IPS-NIHi7 (cell line): ENCODE results near the gene ACSF2.
A peak's percentile ranks its signal among the peaks of the same experiment; 100 is the strongest.
"Not testable (repeated sequence)": the region's sequence is repeated elsewhere in the genome, so short reads cannot be mapped to it uniquely, and the experiment has no call there.

Source experiments
- DNase-seq: peaks from one replicate; pipeline ENCODE4 v3.0.0; 2012; ENCODE audit warnings: mixed read lengths; ENCODE audit errors: extremely low spot score

The ACSF2 gene

DNA sequence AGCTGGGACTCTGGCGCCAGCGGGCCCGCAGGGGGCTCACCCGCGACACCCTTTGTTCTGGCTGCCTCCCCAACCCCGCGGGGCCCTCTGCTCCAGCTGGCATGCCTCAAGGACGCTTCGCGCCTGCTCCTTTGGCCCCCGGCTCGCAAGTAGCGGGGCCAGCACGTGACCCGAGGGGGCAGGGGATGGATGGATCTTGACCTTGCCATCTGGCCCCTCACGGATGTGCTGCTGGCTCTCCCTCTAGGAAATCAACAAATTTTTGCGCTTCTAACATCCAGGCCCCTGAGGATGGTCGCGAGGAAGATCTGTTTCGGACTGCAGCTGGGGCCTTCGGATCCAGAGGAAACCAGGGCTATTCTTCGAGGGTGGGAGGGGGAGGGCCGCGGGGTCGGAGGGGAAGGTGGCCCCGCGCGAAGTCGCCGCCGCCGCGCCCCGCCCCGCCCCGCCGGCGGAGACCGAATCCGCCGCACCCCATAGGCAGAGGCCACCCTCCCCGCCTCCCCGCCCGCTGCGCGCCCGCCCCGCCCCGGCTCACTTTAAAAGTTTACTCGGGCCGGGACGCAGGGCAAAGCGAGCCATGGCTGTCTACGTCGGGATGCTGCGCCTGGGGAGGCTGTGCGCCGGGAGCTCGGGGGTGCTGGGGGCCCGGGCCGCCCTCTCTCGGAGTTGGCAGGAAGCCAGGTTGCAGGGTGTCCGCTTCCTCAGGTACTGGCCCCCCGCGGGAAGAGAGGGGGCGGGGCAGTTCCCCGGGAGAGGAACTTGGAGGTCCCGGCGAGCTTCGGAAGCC is at the start of gene ACSF2:
Gene ACSF2 (plus strand): TSS at position 537 of the 790 bp plus-strand sequence. CDS start 44 bp downstream, at position 581.
- DNase-seq, result peak; percentile 78

DNA sequence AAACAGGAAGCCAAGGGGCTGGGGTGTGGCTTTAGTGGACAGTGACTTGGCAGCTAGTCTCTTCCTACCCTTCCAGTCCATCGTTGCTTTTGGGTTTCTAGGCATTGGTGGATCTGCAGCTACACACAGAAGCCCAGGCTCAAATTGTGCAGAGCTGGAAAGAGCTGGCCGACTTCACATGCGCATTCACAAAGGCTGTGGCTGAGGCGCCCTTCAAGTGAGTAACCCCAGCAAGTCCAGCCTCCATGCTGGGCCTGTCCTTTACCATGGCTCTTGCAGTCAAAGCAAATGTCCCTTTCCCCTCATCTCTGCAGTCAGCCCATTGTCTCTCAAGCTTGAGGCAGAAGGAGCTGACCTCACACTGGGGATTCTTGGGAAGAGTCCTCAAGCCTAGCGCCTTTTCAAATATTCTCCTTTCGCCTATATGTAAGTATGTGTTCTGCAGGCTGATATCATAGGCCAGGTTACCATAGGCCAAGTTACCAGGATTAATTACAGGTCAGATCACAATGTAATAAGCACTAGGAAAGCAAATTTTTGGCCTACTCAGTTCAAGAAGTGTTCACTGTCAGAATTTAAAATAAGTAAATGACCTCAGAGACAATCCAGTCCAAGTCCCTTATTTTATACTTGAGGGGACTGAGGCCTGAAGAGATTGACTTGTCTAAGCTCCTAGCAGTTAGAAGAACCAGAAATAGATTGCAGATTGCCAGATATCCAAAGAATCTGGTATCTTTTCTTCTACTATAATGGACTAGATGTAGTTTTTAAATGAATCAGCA is 46.5 kb upstream of the ACSF2 start:
- DNase-seq, result no peak

DNA sequence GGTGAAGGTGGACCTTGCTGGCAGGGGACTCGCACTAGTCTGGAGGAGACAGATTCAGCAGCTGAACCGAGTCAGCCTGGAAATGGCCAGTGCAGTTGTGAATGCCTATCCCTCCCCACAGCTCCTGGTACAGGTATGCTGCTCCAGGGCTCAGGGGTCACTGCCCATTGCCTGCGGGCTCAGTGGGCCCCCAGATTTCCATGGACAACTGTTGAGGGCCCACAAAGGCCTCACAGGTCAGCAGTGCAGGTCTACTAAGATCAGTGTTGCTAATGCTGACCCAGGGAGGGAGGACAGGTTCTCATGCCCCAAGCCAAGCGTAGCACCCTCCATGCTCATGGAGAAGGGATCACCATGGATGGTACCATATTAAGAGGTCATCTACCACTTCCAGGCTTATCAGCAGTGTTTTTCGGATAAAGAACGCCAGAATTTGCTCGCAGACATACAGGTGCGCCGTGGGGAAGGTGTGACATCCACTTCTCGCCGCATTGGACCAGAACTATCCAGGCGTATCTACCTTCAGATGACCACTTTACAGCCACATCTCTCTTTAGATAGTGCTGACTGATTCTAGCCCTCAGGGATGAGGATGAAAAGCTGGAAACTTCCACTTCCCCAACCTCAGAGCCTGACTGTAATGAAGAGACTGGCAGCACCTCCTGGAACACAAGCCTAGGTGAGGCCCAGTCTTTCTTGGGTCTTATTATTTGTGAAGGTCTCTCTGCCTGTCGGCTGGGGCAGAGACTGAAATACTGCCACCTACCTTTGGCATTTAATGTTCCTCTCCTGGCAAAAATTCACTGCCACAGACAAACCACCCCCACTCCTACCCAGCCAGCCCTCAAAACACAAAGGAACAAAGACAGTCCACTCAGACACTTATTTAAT is 45.4 kb upstream of the ACSF2 start:
- DNase-seq, result peak; percentile 22

- no peak for DNase-seq
Measured at GRCh38 chr17:50381260-50381815, 44.7 kb upstream of the ACSF2 start.

DNA sequence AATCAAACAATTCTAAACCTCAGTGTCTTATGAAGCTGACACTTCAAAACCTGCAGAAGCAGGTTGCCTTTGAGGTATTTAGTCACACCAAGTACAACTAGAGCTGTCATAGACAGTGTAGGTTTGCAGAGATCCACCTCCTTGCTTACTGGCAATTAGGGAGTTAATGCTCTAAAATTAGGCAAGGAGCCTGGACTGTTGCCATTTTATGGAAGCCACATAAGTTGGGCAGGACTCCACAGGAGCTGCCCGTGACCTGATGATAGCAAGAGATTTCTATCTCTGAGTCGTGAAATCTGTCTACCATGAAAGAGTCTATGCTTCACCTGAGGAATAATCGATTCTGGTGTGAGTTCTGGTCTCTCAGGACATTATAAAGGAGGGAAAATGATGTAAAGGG is 44.1 kb upstream of the ACSF2 start:
- DNase-seq, result no peak

DNA sequence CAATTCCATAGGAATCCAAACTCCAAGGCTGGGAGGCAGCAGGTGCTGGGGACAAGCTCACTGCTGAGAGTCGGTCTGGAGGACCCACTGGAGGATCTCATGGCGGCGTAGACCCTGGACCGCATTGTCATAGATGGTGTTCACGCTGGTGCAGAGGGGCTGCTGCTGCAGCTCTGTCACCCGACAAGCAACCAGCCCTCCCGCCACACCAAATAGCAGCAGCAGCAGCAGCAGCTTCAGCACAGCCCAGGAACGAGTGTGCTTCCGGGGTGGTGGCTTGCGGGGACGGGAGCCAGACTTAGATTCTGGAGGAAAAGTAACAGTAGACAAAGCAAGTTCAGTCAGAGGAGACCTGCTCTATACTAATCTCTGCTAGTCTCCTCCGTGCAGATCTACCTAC is 43.1 kb upstream of the ACSF2 start:
- DNase-seq, result no peak

DNA sequence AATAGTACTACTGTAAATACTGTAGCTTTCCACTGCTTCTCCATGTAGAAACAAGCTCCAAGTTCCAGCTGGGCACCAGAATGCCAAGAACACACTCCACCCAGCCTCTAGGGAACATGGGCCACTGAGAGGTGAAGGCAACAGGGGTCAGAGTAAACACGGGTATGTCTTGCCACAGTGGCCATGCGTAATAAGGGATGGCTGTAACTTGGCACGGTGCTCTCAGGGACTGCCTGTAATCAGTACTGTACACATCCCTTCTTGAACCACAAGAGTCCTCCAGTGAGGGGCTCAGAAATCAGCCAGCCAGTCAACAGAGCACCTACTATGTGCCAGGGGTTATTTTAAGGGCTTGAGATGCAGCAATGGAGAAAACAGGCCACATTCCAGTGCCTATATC is 39.5 kb upstream of the ACSF2 start:
- no peak for DNase-seq

GRCh38 chr17:50388728-50389127 is 37.3 kb upstream of the ACSF2 start:
- DNase-seq, result no peak

GRCh38 chr17:50389534-50389933 is 36.5 kb upstream of the ACSF2 start:
- DNase-seq, result no peak

DNA sequence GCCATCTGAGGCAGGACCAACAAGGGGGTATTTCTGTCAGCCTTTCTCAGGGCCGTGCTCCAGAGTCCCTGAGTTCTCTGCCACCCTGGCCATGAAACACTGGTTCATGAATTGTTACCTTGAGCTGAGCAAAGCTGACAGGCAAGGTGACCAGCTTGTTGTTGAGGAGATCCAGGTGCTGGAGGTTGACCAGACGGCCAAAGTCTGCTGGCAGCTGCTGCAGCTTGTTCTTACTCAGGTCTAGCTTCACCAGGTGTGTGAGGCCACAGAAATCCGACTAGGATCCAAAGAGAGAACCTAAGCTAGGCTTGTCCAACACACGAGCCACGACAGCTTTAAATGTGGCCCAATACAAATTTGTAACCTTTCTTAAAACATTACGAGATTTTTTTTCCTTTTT is 33.4 kb upstream of the ACSF2 start:
- no peak for DNase-seq

GRCh38 chr17:50393700-50394099 is 32.3 kb upstream of the ACSF2 start:
- DNase-seq, result no peak

GRCh38 chr17:50394711-50395110 is 31.3 kb upstream of the ACSF2 start:
- DNase-seq, result no peak

- DNase-seq, result no peak
Measured at GRCh38 chr17:50396261-50397110, 29.5 kb upstream of the ACSF2 start.

GRCh38 chr17:50397111-50397918 is 28.7 kb upstream of the ACSF2 start, which contains the start of gene LRRC59:
Gene LRRC59 (minus strand): TSS chr17:50397523. CDS start chr17:50397317, 206 bp downstream.
- peak; percentile 94 for DNase-seq

- peak; percentile 31 for DNase-seq
Measured at GRCh38 chr17:50397919-50398285, 28.1 kb upstream of the ACSF2 start.

GRCh38 chr17:50398672-50399071 is 27.3 kb upstream of the ACSF2 start:
- not testable (repeated sequence) for DNase-seq

GRCh38 chr17:50399591-50399990 is 26.4 kb upstream of the ACSF2 start:
- DNase-seq, result not testable (repeated sequence)

- not testable (repeated sequence) for DNase-seq
Measured at GRCh38 chr17:50405351-50405750, 20.7 kb upstream of the ACSF2 start.

DNA sequence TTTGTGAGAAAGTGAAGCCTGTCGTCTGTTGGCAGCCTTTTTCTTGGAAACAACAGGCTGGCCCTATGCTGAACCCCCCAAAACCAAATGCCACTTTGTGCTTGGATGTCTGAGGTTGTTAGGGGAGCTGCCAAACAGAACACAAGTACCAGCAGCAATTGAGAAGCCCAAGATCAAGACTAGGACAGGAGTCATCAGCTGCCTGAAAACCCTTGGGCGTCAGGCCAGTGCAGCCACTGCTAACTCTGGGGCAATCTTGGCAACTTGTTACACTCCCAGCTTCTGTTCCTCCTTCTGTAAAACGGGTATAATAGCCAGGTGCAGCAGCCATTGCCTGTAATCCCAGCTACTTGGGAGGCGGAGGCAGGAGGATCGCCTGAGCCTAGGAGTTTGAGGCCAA is 19.4 kb upstream of the ACSF2 start:
- no peak for DNase-seq

DNA sequence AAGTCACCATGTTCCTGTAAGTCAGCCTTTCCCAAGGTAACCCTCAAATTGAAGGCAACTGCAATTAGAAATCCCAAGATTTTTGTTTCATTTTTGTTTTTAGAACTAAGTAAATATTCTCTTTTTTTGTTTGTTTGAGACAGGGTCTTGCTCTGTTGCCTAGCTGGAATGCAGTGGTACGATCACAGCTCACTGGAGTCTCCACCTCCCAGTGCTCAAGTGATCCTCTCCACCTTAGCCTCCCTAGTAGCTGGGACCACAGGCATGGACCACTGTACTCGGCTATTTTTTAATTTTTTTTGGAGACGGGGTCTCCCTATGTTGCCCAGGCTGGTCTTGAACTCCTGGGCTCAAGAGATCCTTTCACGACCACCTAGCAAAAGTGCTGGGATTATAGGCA is 18.1 kb upstream of the ACSF2 start:
- no peak for DNase-seq
